Activated naive CD8-positive, alpha-beta T cell (primary cell): ENCODE measurements around the gene RRP7A.
A peak's percentile ranks its signal among the peaks of the same experiment; 100 is the strongest.
"Not testable (repeated sequence)": the region's sequence is repeated elsewhere in the genome, so short reads cannot be mapped to it uniquely, and the experiment has no call there.

Source experiments
- H3K27ac Mint-ChIP-seq: one replicate; pipeline ENCODE4 v1.8.0; 2021; ENCODE audit warnings: mixed read lengths
- H3K27me3 Mint-ChIP-seq: one replicate; pipeline ENCODE4 v1.8.0; 2021; ENCODE audit warnings: mixed read lengths
- H3K36me3 Mint-ChIP-seq: one replicate; pipeline ENCODE4 v1.8.0; 2021; ENCODE audit warnings: mixed read lengths
- H3K4me1 Mint-ChIP-seq: one replicate; pipeline ENCODE4 v1.8.0; 2021; ENCODE audit warnings: low read depth, mixed read lengths
- H3K4me3 Mint-ChIP-seq: one replicate; pipeline ENCODE4 v1.8.0; 2021; ENCODE audit warnings: mild to moderate bottlenecking, mixed read lengths
- H3K9me3 Mint-ChIP-seq: one replicate; pipeline ENCODE4 v1.8.0; 2021; ENCODE audit warnings: low read depth, mixed read lengths

The RRP7A gene

DNA sequence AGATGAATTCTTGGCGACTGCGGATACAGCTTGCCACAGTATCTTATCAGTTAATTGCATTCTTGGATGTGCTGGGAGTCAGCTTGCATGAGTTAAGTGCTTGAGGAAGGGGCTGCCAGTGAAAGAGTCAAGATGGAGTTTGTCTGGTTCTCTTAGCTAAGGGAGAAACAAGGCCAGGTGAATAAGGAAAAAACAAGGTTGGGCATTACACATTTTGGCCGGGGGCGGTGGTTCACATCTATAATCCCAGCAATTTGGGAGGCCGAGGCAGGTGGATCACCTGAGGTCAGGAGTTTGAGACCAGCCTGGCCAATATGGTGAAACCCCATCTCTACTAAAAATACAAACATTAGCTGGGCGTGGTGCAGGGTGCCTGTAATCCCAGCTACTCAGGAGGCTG is 28.5 kb upstream of the RRP7A start:
- not testable (repeated sequence) for H3K27me3 Mint-ChIP-seq, H3K4me1 Mint-ChIP-seq, H3K4me3 Mint-ChIP-seq, H3K27ac Mint-ChIP-seq, H3K36me3 Mint-ChIP-seq, H3K9me3 Mint-ChIP-seq

GRCh38 chr22:42547562-42547961 is 28.0 kb upstream of the RRP7A start:
- Mint-ChIP-seq H3K4me3 (no peak overlapping the region), H3K9me3 (no peaks in the 10 kb centered on the region), H3K36me3 (no peaks in the 10 kb centered on the region), H3K4me1 (peaks cover 4% of the 10 kb centered on the region), H3K27me3 (no peaks in the 10 kb centered on the region), H3K27ac (no peak overlapping the region)

GRCh38 chr22:42544686-42545085 is 25.1 kb upstream of the RRP7A start:
- H3K27ac Mint-ChIP-seq: no peak overlapping the region
- no peak overlapping the region for H3K4me3 Mint-ChIP-seq

DNA sequence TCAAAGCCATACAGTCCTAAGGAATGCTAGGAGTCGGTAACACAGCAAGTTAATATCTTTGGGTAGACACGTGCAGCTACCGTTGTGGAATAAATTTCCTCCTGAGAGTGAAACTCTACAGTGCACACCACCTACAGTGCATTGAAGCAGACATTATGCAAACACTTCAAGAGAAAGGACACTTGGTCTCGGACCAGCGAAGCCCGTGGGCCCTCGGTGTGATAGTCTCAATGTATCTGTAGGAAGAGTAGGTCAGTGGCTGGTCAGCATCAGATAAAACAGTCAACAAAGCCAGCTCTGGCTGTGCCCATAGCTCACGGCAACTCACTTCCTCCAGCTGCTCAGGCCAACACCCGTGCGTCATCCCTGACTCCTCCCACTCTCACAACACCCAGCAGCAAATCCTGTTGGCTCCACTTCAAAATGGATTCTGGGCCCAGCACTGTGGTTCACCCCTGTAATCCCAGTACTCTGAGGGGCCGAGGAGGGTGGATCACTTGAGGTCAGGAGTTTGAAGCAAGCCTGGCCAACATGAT is 19.7 kb upstream of the RRP7A start:
- H3K4me1 Mint-ChIP-seq, H3K36me3 Mint-ChIP-seq, H3K27ac Mint-ChIP-seq, H3K4me3 Mint-ChIP-seq, H3K9me3 Mint-ChIP-seq, H3K27me3 Mint-ChIP-seq: not testable (repeated sequence)

More at GRCh38 chr22:42544686-42545085, 25.1 kb upstream of the RRP7A start:
- Mint-ChIP-seq H3K27me3 (no peaks in the 10 kb centered on the region), H3K4me1 (no peaks in the 10 kb centered on the region), H3K9me3 (no peaks in the 10 kb centered on the region), H3K36me3 (no peaks in the 10 kb centered on the region)

DNA sequence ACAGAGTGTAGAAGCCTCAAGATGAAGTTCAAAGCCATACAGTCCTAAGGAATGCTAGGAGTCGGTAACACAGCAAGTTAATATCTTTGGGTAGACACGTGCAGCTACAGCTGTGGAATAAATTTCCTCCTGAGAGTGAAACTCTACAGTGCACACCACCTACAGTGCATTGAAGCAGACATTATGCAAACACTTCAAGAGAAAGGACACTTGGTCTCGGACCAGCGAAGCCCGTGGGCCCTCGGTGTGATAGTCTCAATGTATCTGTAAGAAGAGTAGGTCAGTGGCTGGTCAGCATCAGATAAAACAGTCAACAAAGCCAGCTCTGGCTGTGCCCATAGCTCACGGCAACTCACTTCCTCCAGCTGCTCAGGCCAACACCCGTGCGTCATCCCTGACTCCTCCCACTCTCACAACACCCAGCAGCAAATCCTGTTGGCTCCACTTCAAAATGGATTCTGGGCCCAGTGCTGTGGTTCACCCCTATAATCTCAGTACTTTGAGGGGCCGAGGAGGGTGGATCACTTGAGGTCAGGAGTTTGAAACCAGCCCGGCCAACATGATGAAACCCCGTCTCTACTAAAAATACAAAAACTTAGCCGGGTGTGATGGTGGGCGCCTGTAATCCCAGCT is 17.7 kb upstream of the RRP7A start:
- H3K36me3 Mint-ChIP-seq, H3K27me3 Mint-ChIP-seq, H3K27ac Mint-ChIP-seq, H3K9me3 Mint-ChIP-seq, H3K4me3 Mint-ChIP-seq: not testable (repeated sequence)
- peaks cover 14% of the 10 kb centered on the region for H3K4me1 Mint-ChIP-seq

DNA sequence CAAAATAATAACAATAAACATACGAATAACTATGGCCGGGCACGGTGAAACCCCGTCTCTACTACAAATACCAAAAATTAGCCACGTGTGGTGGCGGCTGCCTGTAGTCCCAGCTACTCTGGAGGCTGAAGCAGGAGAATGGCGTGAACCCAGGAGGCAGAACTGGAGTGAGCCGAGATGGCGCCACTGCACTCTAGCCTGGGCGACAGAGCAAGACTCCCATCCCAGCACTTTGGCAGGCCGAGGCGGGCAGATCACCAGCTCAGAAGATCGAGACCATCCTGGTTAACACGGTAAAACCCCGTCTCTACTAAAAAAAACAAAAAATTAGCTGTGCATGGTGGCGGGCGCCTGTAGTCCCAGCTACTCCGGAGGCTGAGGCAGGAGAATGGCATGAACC is 17.0 kb upstream of the RRP7A start:
- not testable (repeated sequence) for H3K27ac Mint-ChIP-seq, H3K27me3 Mint-ChIP-seq, H3K4me3 Mint-ChIP-seq

DNA sequence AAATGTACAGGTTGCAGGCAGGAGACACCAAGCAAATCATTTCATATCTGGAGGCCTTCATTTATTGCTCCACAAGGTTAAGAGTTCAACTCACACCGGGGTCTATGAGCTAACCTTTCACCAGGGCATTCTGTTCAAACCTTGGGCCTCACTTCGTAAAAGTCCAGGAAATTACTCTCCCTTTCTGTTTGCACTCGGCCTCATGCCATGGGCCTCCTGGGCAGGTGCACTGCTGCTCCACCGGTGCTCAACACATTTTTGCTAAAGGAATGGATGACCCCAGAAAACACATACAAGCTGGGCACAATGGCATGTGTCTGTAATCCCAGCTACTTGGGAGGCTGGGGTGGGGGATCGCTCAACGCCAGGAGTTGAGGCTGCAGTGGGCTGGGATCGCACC is 16.6 kb upstream of the RRP7A start:
- Mint-ChIP-seq H3K9me3 (no peaks in the 10 kb centered on the region), H3K27ac (no peak overlapping the region), H3K4me1 (peaks cover 14% of the 10 kb centered on the region), H3K36me3 (no peaks in the 10 kb centered on the region), H3K4me3 (no peak overlapping the region), H3K27me3 (no peaks in the 10 kb centered on the region)

More for the DNA sequence above, 17.0 kb upstream of the RRP7A start:
- H3K36me3 Mint-ChIP-seq, H3K9me3 Mint-ChIP-seq: not testable (repeated sequence)
- H3K4me1 Mint-ChIP-seq: peaks cover 14% of the 10 kb centered on the region

DNA sequence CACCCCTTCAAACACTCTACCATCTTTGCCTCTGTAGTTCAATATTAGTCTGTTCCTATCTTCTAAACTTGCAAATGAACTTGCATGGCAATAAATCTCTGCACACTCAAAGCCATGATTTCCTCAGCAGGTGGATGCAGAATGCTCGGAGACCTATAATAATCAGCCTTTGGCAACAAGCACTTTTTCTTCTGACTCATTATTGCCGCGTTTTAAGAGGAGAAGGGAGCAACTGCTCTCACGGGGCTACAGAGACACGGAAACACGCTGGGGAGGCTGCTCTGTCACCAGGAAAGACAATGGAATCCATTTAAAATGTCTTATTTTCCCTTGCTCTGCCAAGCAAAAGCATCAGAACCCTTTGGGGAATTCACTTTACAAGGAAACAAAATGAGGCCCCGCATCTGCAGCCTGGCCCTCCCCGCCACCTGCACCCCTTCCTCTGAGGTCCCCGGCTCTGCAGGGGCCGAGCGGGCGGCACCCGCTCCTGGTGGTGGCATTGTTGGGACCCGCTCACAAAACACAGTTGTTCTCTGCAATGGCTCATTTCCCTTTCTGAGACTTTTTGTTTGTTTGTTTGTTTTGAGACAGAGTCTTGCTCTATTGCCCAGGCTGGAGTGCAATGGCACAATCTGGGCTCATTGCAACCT is 15.6 kb upstream of the RRP7A start:
- H3K27me3 Mint-ChIP-seq, H3K4me3 Mint-ChIP-seq, H3K36me3 Mint-ChIP-seq, H3K9me3 Mint-ChIP-seq, H3K27ac Mint-ChIP-seq: not testable (repeated sequence)
- peaks cover 14% of the 10 kb centered on the region for H3K4me1 Mint-ChIP-seq

GRCh38 chr22:42533638-42533977 is 14.0 kb upstream of the RRP7A start:
- H3K4me1 Mint-ChIP-seq: peaks cover 14% of the 10 kb centered on the region
- no peaks in the 10 kb centered on the region for H3K27me3 Mint-ChIP-seq
- H3K36me3 Mint-ChIP-seq: no peaks in the 10 kb centered on the region
- H3K9me3 Mint-ChIP-seq: no peaks in the 10 kb centered on the region
- H3K27ac Mint-ChIP-seq: peak overlapping the region; percentile 89
- H3K4me3 Mint-ChIP-seq: peak overlapping the region; percentile 87

DNA sequence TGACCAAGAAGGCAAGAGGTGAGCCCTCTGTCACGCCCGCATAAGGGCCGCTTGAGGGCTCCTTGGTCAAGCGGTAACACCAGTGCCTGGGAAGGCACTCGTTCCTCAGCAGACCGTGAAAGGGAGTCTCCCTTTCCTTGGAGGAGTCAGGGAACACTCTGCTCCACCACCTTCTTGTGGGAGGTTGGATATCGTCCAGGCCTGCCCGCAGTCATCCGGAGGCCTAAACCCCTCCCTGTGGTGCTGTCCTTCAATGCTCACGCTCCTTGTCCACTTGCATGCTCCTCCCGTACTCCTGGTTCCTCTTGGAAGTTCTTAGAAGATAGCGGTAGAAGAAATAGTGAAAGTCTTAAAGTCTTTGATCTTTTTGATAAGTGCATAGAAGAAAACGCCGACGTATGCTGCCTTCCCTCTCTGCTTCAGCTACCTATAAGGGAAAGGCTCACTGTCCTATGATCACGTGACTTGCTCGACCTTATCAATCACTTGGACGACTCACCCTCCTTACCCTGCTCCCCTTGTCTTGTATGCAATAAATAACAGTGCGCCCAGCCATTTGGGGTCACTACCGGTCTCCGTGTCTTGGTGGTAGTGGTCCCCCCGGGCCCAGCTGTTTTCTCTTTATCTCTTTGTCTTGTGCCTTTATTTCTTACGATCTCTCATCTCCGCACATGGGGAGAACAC is 11.9 kb upstream of the RRP7A start:
- not testable (repeated sequence) for H3K4me3 Mint-ChIP-seq, H3K27ac Mint-ChIP-seq, H3K36me3 Mint-ChIP-seq, H3K27me3 Mint-ChIP-seq, H3K4me1 Mint-ChIP-seq, H3K9me3 Mint-ChIP-seq

- H3K27ac Mint-ChIP-seq, H3K4me3 Mint-ChIP-seq, H3K4me1 Mint-ChIP-seq, H3K27me3 Mint-ChIP-seq, H3K36me3 Mint-ChIP-seq, H3K9me3 Mint-ChIP-seq: not testable (repeated sequence)
These were observed 9.8 kb upstream of the RRP7A start for GRCh38 chr22:42529435-42529834.

DNA sequence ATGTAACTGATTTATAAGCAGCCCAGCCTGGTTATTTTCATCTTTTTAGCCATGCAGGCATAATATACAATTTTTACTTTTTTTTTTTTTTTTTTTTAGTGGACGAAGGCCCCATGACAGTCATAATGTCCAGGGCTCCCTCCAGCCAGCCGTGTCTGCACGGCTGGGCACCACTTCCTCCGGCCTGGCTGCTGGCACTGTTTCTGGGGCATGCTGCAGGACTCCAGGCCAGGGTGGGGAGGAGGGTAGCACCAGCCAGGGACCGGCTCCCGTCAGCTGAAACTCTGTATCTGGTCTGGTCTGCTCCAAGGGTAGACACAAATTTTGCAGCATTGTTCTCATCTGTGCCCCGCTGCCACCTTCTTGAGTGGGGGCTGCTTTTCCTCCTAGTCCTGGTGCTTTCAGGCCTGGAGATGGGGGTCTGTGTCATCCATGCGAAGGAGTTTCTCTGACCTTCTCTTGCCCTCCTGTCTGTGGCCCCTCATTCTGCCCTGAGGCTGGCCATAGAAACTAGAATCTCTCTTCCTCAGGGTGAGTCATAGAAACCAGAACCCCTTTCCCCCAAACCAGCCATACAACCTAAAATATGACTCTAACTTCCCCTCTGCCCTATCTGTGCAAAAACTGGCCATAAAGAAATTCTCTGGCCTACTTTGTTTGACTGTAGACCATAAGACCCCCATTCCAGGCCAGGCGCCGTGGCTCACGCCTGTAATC is 9.2 kb upstream of the RRP7A start:
- Mint-ChIP-seq H3K4me1 (peaks cover 6% of the 10 kb centered on the region), H3K36me3 (no peaks in the 10 kb centered on the region), H3K27ac (no peak overlapping the region), H3K4me3 (no peak overlapping the region), H3K27me3 (no peaks in the 10 kb centered on the region), H3K9me3 (no peaks in the 10 kb centered on the region)

- Mint-ChIP-seq H3K27ac (no peak overlapping the region), H3K9me3 (no peaks in the 10 kb centered on the region), H3K4me1 (peaks cover 10% of the 10 kb centered on the region), H3K27me3 (no peaks in the 10 kb centered on the region), H3K4me3 (no peak overlapping the region), H3K36me3 (no peaks in the 10 kb centered on the region)
These were observed 3.0 kb upstream of the RRP7A start for GRCh38 chr22:42522546-42522945.

- no peaks in the 10 kb centered on the region for H3K27me3 Mint-ChIP-seq
- H3K4me3 Mint-ChIP-seq: peak overlapping the region; percentile 44
- no peaks in the 10 kb centered on the region for H3K9me3 Mint-ChIP-seq
- H3K36me3 Mint-ChIP-seq: no peaks in the 10 kb centered on the region
- H3K27ac Mint-ChIP-seq: peak overlapping the region; percentile 22
- H3K4me1 Mint-ChIP-seq: peaks cover 10% of the 10 kb centered on the region
These were observed 1.6 kb upstream of the RRP7A start for GRCh38 chr22:42521228-42521546.
